GM18507 (cell line): Measurements from ENCODE around the gene OARD1.
"Not testable (repeated sequence)": the region's sequence is repeated elsewhere in the genome, so short reads cannot be mapped to it uniquely, and the experiment has no call there.

Experiments used
- DNase-seq: peaks from one replicate; pipeline ENCODE4 v3.0.0; 2011; ENCODE audit warnings: low read depth; ENCODE audit not compliant: insufficient read length; ENCODE audit errors: extremely low spot score
- FAIRE-seq: peaks from 2 replicates; lab custom pipeline; 2011; peaks lifted over from hg19 to GRCh38; lab: Jason Lieb, UNC

OARD1 gene

GRCh38 chr6:41033776-41034175 lies 38.4 kb downstream of the OARD1 start:
- FAIRE-seq = no peak
- DNase-seq = no peak

GRCh38 chr6:41032830-41033229 lies 39.3 kb downstream of the OARD1 start:
- DNase-seq (no peak), FAIRE-seq (no peak)

GRCh38 chr6:41028561-41029412 lies 43.4 kb downstream of the OARD1 start:
- no peak for DNase-seq
- no peak for FAIRE-seq

GRCh38 chr6:41027799-41028560 lies 44.2 kb downstream of the OARD1 start:
- FAIRE-seq (peak; percentile 49), DNase-seq (peak; percentile 82)

- DNase-seq = no peak
- FAIRE-seq = no peak
These were observed 44.9 kb downstream of the OARD1 start for GRCh38 chr6:41027241-41027640.

- no peak for FAIRE-seq
These were observed 46.1 kb downstream of the OARD1 start for GRCh38 chr6:41025966-41026530.

GRCh38 chr6:41023114-41023513 lies 49.0 kb downstream of the OARD1 start:
- DNase-seq (no peak), FAIRE-seq (no peak)

More at GRCh38 chr6:41025966-41026530, 46.1 kb downstream of the OARD1 start:
- DNase-seq = no peak

GRCh38 chr6:41022294-41022693 lies 49.9 kb downstream of the OARD1 start:
- DNase-seq (no peak), FAIRE-seq (no peak)

GRCh38 chr6:41021832-41022231 lies 50.3 kb downstream of the OARD1 start:
- no peak for DNase-seq
- FAIRE-seq = no peak

GRCh38 chr6:41017663-41018062 lies 54.5 kb downstream of the OARD1 start:
- DNase-seq = no peak
- FAIRE-seq = no peak

- FAIRE-seq = not testable (repeated sequence)
These were observed 56.3 kb downstream of the OARD1 start for GRCh38 chr6:41015860-41016259.

GRCh38 chr6:41014780-41015179 lies 57.4 kb downstream of the OARD1 start:
- no peak for FAIRE-seq

More at GRCh38 chr6:41015860-41016259, 56.3 kb downstream of the OARD1 start:
- DNase-seq = not testable (repeated sequence)

More at GRCh38 chr6:41014780-41015179, 57.4 kb downstream of the OARD1 start:
- no peak for DNase-seq
